ENCODE data around the gene TGFBR3. TPM values are rescaled to one million over a fixed set of nuclear protein-coding genes. Genes with fewer than 3 reads are reported as not detected.
"Not testable (repeated sequence)": the region's sequence is repeated elsewhere in the genome, so short reads cannot be mapped to it uniquely, and the experiment has no call there.

The TGFBR3 gene
- total RNA-seq, 1 donor from 2014 or later: 11.0 TPM

- DNase-seq (ENCODE audit: low read depth): no peak
Measured at GRCh38 chr1:91687452-91687851, 198.5 kb downstream of the TGFBR3 start.

GRCh38 chr1:91685994-91686393 lies 200.0 kb downstream of the TGFBR3 start:
- no peak for DNase-seq (ENCODE audit: low read depth)

- DNase-seq (ENCODE audit: low read depth): no peak
Measured at GRCh38 chr1:91684481-91685196, 201.3 kb downstream of the TGFBR3 start.

- no peak for DNase-seq (ENCODE audit: low read depth)
Measured at GRCh38 chr1:91683598-91683951, 202.4 kb downstream of the TGFBR3 start.

GRCh38 chr1:91682882-91683597 lies 202.9 kb downstream of the TGFBR3 start:
- DNase-seq (ENCODE audit: low read depth): no peak

- DNase-seq (ENCODE audit: low read depth): no peak
Measured at GRCh38 chr1:91680556-91681155, 205.3 kb downstream of the TGFBR3 start.

- DNase-seq (ENCODE audit: low read depth): no peak
Measured at GRCh38 chr1:91679446-91679845, 206.5 kb downstream of the TGFBR3 start.

GRCh38 chr1:91676030-91676429 lies 209.9 kb downstream of the TGFBR3 start:
- no peak for DNase-seq (ENCODE audit: low read depth)

GRCh38 chr1:91674107-91674506 lies 211.8 kb downstream of the TGFBR3 start:
- no peak for DNase-seq (ENCODE audit: low read depth)

- peak; percentile 96 for DNase-seq (ENCODE audit: low read depth)
Measured at GRCh38 chr1:91673613-91674012, 212.3 kb downstream of the TGFBR3 start.

- peak; percentile 31 for DNase-seq (ENCODE audit: low read depth)
Measured at GRCh38 chr1:91672601-91673161, 213.3 kb downstream of the TGFBR3 start.

- DNase-seq (ENCODE audit: low read depth): no peak
Measured at GRCh38 chr1:91670781-91671180, 215.2 kb downstream of the TGFBR3 start.

GRCh38 chr1:91669584-91670350 lies 216.2 kb downstream of the TGFBR3 start:
- no peak for DNase-seq (ENCODE audit: low read depth)

GRCh38 chr1:91666651-91667050 lies 219.3 kb downstream of the TGFBR3 start:
- DNase-seq (ENCODE audit: low read depth): not testable (repeated sequence)

GRCh38 chr1:91661121-91661520 lies 224.8 kb downstream of the TGFBR3 start:
- peak; percentile 63 for DNase-seq (ENCODE audit: low read depth)

- DNase-seq (ENCODE audit: low read depth): no peak
Measured at GRCh38 chr1:91660708-91661107, 225.2 kb downstream of the TGFBR3 start.

GRCh38 chr1:91655912-91656449 lies 230.0 kb downstream of the TGFBR3 start:
- DNase-seq (ENCODE audit: low read depth): no peak

GRCh38 chr1:91653183-91653582 lies 232.8 kb downstream of the TGFBR3 start:
- no peak for DNase-seq (ENCODE audit: low read depth)

GRCh38 chr1:91651661-91652071 lies 234.3 kb downstream of the TGFBR3 start:
- DNase-seq (ENCODE audit: low read depth): peak; percentile 58

GRCh38 chr1:91651243-91651642 lies 234.7 kb downstream of the TGFBR3 start:
- DNase-seq (ENCODE audit: low read depth): no peak

- peak; percentile 98 for DNase-seq (ENCODE audit: low read depth)
Measured at GRCh38 chr1:91650764-91651163, 235.2 kb downstream of the TGFBR3 start.

GRCh38 chr1:91647061-91647460 lies 238.9 kb downstream of the TGFBR3 start:
- DNase-seq (ENCODE audit: low read depth): peak; percentile 36

Data from renal cortical epithelial cell (primary cell).